PC-9 (cell line): ENCODE results near the gene TXNDC8. TPM values are rescaled to one million over a fixed set of nuclear protein-coding genes. Genes with fewer than 3 reads are reported as not detected.

Experiments used
- BruUV-seq: library from RNA; stranded (reverse); fragments of 400-500 nt; replicated peaks from 2 replicates; lab custom pipeline; 2021; lab: Mats Ljungman, UMichigan
- CTCF ChIA-PET: fragments of 300-600 bp; sonication (Branson Sonifier 250); formaldehyde crosslinking; loops from one replicate; lab custom pipeline; 2022; ENCODE audit warnings: antibody characterized with exemption; lab: Charles Lee
- POLR2A ChIA-PET: fragments of 300-600 bp; sonication (Branson Sonifier 250); formaldehyde crosslinking; loops from one replicate; lab custom pipeline; 2022; ENCODE audit warnings: antibody characterized with exemption; ENCODE audit not compliant: unreplicated experiment; lab: Charles Lee
- DNase-seq, 2 experiments: peaks; one replicate each; pipeline versions ENCODE4 v3.0.0 to v3.0.0-alpha.2; 2015 to 2022; ENCODE audit warnings: mixed read lengths in 1 of 2
- H2AFZ ChIP-seq: fragments of 200-600 bp; sonication (generic); 2 replicates; pipeline ENCODE4 v1.8.1; 2017; ENCODE audit warnings: antibody characterized with exemption
- H3F3A ChIP-seq: fragments of 200-600 bp; sonication (generic); 2 replicates; pipeline ENCODE4 v1.8.1; 2017; ENCODE audit warnings: antibody characterized with exemption, mild to moderate bottlenecking, low read depth; ENCODE audit not compliant: insufficient read depth
- H3K27ac ChIP-seq: fragments of 200-600 bp; sonication (generic); 2 replicates; pipeline ENCODE4 v1.6.1; 2016; ENCODE audit warnings: mixed run types
- H3K27me3 ChIP-seq: fragments of 200-600 bp; sonication (generic); 2 replicates; pipeline ENCODE4 v1.6.1; 2016; ENCODE audit warnings: low read depth, mixed run types; ENCODE audit not compliant: insufficient read depth
- H3K36me3 ChIP-seq: fragments of 200-600 bp; sonication (generic); 2 replicates; pipeline ENCODE4 v1.6.1; 2016; ENCODE audit warnings: low read depth, mixed run types
- H3K4me1 ChIP-seq: fragments of 200-600 bp; sonication (generic); replicated peaks from 2 replicates; pipeline ENCODE4 v1.6.1; 2016; ENCODE audit warnings: mixed run types; ENCODE audit not compliant: insufficient read depth
- H3K4me2 ChIP-seq: fragments of 200-600 bp; sonication (generic); 2 replicates; pipeline ENCODE4 v1.6.1; 2017; ENCODE audit warnings: mixed run types
- H3K4me3 ChIP-seq: fragments of 200-600 bp; sonication (generic); 2 replicates; pipeline ENCODE4 v1.6.1; 2016; ENCODE audit warnings: mixed run types
- H3K79me2 ChIP-seq: fragments of 200-600 bp; sonication (generic); 2 replicates; pipeline ENCODE4 v1.6.1; 2017; ENCODE audit warnings: low read depth, mixed run types
- H3K9me2 ChIP-seq: fragments of 200-600 bp; sonication (generic); 2 replicates; pipeline ENCODE4 v1.8.1; 2017; ENCODE audit warnings: mild to moderate bottlenecking; ENCODE audit not compliant: insufficient read depth
- H3K9me3 ChIP-seq: fragments of 200-600 bp; sonication (generic); 2 replicates; pipeline ENCODE4 v1.8.1; 2016; ENCODE audit warnings: low read depth; ENCODE audit not compliant: insufficient read depth
- H4K20me1 ChIP-seq: fragments of 200-600 bp; sonication (generic); 2 replicates; pipeline ENCODE4 v1.8.1; 2017; ENCODE audit not compliant: insufficient read depth
- CTCF ChIP-seq: fragments of 200-600 bp; sonication (generic); conservative IDR thresholded peaks from 2 replicates; pipeline ENCODE4 v1.6.1; 2017; ENCODE audit warnings: mixed run types, antibody characterized with exemption, mild to moderate bottlenecking, moderate library complexity
- EZH2 ChIP-seq: fragments of 200-600 bp; sonication (generic); IDR thresholded peaks from 2 replicates; pipeline ENCODE4 v1.8.0; 2017; ENCODE audit warnings: antibody characterized with exemption, low read depth
- intact Hi-C: fragments of 100-400 bp; cut with micrococcal nuclease; formaldehyde crosslinking; loops from one replicate; pipeline ENCODE4 v1.10.0; 2022; ENCODE audit not compliant: unreplicated experiment
- total RNA-seq: library from RNA; stranded (reverse); gene quantifications from 2 replicates; pipeline ENCODE4 v1.2.3, GENCODE V29; 2021

The TXNDC8 gene
- total RNA-seq, 1 experiment from 2014 or later, result not detected

DNA sequence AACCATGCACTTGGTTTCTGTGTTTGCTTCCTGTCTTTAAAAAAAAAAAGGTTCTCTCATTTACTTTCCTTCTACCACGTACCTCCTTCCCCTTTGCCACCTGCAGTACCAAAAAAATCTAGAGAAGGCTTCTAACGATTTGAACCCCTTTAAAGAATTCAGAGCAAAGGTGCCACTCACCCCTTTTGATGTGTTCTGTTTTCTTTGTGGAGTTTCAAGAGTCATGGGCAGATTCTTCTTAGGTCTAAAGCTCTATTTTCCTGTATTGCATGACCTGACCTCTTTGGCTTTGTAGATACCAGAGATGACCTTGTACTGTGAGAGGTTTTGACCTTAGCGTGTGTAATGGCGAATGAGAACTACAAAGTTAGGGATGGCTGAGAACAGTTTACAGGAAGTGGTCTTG, 29.0 kb downstream of the TXNDC8 start:
- BruUV-seq, result no TSS peak
- no peak overlapping the region for H3K4me3 ChIP-seq
- no peaks in the 10 kb centered on the region for H3K4me1 ChIP-seq
- H4K20me1 ChIP-seq, result no peaks in the 10 kb centered on the region
- H3F3A ChIP-seq, result no peaks in the 10 kb centered on the region
- no peak overlapping the region for H3K27ac ChIP-seq
- H3K9me3 ChIP-seq, result peaks cover 5% of the 10 kb centered on the region
- H3K79me2 ChIP-seq, result no peaks in the 10 kb centered on the region
- intact Hi-C loops, result no loop called here
- H2AFZ ChIP-seq, result no peak overlapping the region
- H3K9me2 ChIP-seq, result no peaks in the 10 kb centered on the region
- ChIA-PET POLR2A (no interaction called here), CTCF (no interaction called here)
- no peaks in the 10 kb centered on the region for H3K36me3 ChIP-seq
- no peak for DNase-seq
- H3K4me2 ChIP-seq, result no peak overlapping the region
- TF ChIP-seq CTCF, result no peak
- no peaks in the 10 kb centered on the region for H3K27me3 ChIP-seq

DNA sequence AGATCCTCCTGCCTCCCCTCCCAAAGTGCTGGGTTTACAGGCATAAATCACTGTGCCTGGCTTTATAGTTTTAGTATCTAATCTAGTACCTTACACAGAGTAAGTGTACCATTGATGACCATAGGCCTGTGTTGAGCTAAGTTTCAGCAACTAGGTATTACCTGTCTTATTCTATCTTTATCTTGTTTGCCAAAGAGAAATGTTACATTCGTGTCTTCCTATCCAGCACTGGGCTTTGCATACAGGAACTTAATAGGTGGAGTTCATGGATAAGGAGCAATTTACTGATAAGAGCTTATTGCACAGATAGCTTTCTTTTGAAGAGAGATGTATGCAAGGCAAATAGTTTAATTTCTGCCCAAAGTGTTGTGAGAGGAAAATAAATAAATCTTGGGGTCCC, 30.5 kb downstream of the TXNDC8 start:
- Histone ChIP-seq H3F3A (no peaks in the 10 kb centered on the region), H3K4me3 (no peak overlapping the region), H3K9me2 (no peaks in the 10 kb centered on the region), H3K27me3 (no peaks in the 10 kb centered on the region), H3K9me3 (peaks cover 4% of the 10 kb centered on the region), H3K4me2 (no peak overlapping the region), H3K27ac (no peak overlapping the region), H3K79me2 (no peaks in the 10 kb centered on the region), H3K4me1 (no peaks in the 10 kb centered on the region; the same call in 1 of the 2 replicates), H3K36me3 (no peaks in the 10 kb centered on the region), H4K20me1 (no peaks in the 10 kb centered on the region), H2AFZ (no peak overlapping the region)
- TF ChIP-seq CTCF, result no peak
- TF ChIP-seq EZH2, result no peak
- CTCF ChIA-PET, result no interaction called here
- no TSS peak for BruUV-seq
- DNase-seq, result no peak
- intact Hi-C loops, result no loop called here
- POLR2A ChIA-PET, result no interaction called here

- Histone ChIP-seq H3K9me2 (no peaks in the 10 kb centered on the region), H3K9me3 (no peaks in the 10 kb centered on the region), H3F3A (no peaks in the 10 kb centered on the region; the same call in 1 of the 2 replicates), H3K4me2 (no peak overlapping the region), H3K27me3 (no peaks in the 10 kb centered on the region), H4K20me1 (no peaks in the 10 kb centered on the region), H3K36me3 (no peaks in the 10 kb centered on the region), H3K4me1 (no peaks in the 10 kb centered on the region; the same call in 1 of the 2 replicates), H3K4me3 (no peak overlapping the region), H3K27ac (no peak overlapping the region; the same call in 1 of the 2 replicates), H3K79me2 (no peaks in the 10 kb centered on the region), H2AFZ (no peak overlapping the region; the same call in 1 of the 2 replicates)
- CTCF ChIA-PET, result no interaction called here
- TF ChIP-seq CTCF (no peak), EZH2 (no peak)
- BruUV-seq, result no TSS peak
- POLR2A ChIA-PET, result no interaction called here
- DNase-seq, result peak in 1 of 2 experiments; percentile 39
- intact Hi-C loops, result no loop called here
These were observed 34.5 kb downstream of the TXNDC8 start for GRCh38 chr9:110303133-110303532.
